HG03457 (cell line): Measurements from ENCODE around the gene PPP2R2B.
"Not testable (repeated sequence)": the region's sequence is repeated elsewhere in the genome, so short reads cannot be mapped to it uniquely, and the experiment has no call there.

Experiments
- ATAC-seq: cut with Tn5 transposase; IDR thresholded peaks from one replicate; pipeline ENCODE4 v1.9.1; 2021; ENCODE audit warnings: moderate number of reproducible peaks; ENCODE audit not compliant: unreplicated experiment

PPP2R2B gene

DNA sequence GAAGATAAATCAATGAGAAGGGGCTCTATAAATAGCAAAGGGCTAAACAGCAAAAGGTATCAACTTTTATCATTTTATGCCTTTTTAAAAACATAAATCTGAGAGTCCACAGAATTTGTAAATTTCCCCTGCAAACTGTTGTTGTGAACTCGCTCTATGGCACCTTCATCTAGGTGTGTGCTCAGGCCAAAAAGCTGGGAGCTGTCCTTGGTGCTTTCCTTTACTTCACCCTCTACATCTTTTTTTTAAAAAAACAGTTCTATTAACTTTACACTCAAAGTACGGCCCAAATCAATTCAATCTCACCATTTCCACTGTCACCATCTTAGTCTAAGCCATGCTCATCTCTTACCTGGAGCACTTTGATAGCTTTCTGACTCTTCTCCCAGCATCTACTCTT, 254.4 kb downstream of the PPP2R2B start:
- no peak for ATAC-seq

DNA sequence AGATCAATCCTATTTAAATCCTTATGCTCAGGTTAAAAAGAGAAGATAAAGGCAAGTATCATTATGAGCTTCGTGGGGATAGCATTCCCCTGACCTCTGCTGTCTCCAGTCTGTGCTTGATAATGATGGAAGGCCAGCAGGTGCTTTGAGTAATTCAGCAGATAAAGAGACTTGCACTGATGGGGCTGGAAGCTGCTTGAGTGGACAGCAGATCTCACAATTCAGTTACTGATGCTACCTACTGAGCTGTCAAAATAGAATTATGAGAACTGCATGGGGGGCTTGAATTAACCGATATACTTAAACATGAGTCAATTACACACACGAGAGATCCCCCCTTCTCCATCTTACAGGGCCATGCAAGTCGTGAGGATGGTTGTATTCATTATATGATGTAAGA, 254.9 kb downstream of the PPP2R2B start:
- no peak for ATAC-seq

- ATAC-seq, result no peak
Measured at GRCh38 chr5:146623009-146623408, 255.5 kb downstream of the PPP2R2B start.

GRCh38 chr5:146622391-146622790, 256.2 kb downstream of the PPP2R2B start:
- no peak for ATAC-seq

GRCh38 chr5:146620669-146621051, 257.9 kb downstream of the PPP2R2B start:
- no peak for ATAC-seq

GRCh38 chr5:146620031-146620668, 258.4 kb downstream of the PPP2R2B start:
- ATAC-seq, result no peak

DNA sequence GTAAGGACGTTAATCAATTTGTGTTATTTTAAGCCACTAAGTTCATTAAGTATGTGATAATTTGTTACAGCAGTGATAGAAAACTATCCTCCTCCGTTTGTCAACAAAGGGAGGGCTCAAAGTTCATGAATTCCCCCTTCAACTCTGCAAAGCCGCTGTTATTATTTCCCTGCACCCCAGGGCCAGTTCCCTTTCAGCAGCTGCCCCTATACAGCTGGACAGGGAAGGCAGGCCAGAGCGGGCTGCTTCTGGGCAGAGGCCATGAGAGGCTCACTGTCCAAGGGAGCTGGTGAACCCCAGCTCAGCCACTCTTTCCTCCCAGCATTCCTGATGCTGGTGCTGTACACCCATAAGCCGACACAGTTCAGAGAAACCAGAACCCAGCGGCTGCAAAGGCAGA, 260.1 kb downstream of the PPP2R2B start:
- no peak for ATAC-seq

GRCh38 chr5:146609731-146610130, 268.8 kb downstream of the PPP2R2B start:
- not testable (repeated sequence) for ATAC-seq

- no peak for ATAC-seq
Measured at GRCh38 chr5:146607659-146608332, 270.8 kb downstream of the PPP2R2B start.

- no peak for ATAC-seq
Measured at GRCh38 chr5:146606893-146607292, 271.7 kb downstream of the PPP2R2B start.

- ATAC-seq, result no peak
Measured at GRCh38 chr5:146600376-146600775, 278.2 kb downstream of the PPP2R2B start.

GRCh38 chr5:146599261-146599660, 279.3 kb downstream of the PPP2R2B start:
- no peak for ATAC-seq

DNA sequence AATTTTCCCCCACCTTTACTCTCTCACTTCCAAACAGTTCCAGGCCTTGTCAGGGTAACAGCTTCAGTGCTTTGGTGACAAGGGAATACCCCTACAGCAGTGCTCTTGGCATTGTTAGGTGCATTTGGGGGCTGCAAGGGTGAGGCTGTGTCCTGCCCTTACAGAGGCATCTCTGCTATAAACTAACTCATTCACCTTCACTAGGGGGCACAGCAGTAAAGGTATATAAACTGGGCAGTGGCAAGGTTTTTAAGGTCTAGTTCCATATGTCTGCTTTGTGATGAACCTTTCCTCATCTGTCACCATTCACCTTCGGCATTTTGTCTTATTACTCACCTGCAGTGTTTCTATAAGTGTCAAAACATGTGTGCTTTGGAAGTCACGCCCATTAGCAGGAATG, 283.5 kb downstream of the PPP2R2B start:
- no peak for ATAC-seq

GRCh38 chr5:146592352-146592751, 286.2 kb downstream of the PPP2R2B start:
- ATAC-seq, result no peak

DNA sequence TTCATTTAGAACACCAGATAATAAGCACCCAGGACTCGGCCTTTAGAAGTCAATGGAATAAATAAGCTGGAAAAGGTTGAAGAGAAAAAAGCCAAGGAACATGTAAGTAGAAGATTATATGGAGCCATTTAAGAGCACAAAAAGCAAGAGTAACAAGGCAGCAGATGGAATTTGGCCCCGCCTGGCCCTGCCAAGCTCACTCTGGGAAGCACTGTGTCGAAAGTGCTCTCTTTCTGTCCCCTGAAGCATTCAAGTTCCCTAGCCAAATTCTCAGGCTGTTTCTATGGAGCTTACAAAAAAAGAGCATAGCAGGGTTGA, 289.6 kb downstream of the PPP2R2B start:
- ATAC-seq, result no peak

GRCh38 chr5:146588331-146589027, 290.1 kb downstream of the PPP2R2B start:
- ATAC-seq, result no peak

DNA sequence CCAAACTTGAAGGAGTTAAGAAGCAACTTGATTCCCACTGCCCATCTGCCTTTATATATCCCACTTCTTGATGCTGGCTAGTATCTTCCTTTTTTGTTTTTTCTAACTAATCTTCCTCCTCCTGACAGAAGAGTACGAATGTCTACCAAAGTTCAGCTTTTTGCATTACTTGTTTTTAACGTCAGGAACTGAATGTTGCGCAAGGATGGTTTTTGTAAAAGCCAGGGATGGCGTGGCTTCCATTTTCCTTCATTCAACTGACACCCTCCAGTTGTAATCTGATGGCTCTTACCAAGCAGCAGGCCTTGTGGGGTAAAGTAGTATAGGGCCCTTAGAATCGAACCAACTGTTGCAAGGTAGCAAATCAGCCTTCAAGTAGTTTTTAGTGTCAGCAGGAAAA, 291.8 kb downstream of the PPP2R2B start:
- ATAC-seq, result no peak

DNA sequence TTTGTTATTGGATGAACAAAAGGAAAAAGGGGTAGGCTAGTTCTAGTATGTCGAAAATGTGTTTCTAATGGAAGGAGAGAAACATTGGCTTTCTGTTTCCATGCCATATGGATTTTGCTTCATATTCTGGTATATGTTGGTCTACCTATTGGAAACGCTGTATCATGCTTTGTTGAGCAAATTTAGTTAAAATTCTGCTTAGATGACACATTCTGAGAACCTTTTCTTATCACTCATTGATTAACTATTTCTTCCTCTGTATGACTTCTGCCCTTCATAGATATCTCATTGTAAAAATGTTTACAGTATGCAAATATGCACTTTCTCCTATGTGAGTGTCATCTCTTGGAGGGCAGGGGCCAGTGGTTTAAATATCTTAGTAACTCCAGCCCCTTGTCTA, 293.8 kb downstream of the PPP2R2B start:
- no peak for ATAC-seq

- ATAC-seq, result no peak
Measured at GRCh38 chr5:146582051-146582596, 296.4 kb downstream of the PPP2R2B start.

DNA sequence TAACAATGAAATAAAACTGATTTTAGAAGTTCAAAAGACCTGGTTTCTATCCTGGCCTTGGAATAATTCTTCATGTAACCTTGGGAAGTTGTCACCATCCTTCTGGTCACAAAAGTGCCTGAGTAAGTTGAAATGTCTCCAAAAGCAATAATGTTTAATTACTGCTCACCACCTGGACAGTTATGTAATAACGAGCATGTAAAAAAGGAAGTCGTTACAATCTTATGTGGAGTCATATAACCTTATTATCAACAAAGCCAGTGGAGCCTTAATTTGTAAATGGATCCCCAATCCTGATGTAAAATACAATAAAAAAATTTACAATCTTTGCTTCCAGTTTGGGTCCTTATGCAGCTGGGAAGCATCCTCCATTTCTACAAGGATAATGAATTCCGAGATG, 298.3 kb downstream of the PPP2R2B start:
- no peak for ATAC-seq

- no peak for ATAC-seq
Measured at GRCh38 chr5:146574713-146575112, 303.8 kb downstream of the PPP2R2B start.

DNA sequence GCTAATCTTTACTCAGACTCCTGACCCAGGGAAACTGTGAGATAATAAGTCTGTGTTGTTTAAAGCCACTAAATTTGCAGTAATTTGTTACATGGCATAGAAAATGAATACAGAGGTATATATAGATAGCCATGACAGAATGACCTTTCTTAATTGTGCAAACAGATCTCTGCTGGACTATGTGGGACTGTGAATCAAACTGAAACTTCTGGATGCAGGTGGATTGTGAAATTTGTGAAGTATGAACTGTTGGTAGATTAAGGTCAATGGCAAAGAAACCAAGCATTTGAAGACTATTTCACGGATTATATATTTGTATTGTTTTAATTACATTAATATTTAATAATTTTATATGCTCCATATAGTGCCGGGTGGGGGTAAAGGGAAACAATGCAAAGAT, 310.4 kb downstream of the PPP2R2B start:
- ATAC-seq, result no peak
